ENCODE results near the gene SCML2.
"Not testable (repeated sequence)": the region's sequence is repeated elsewhere in the genome, so short reads cannot be mapped to it uniquely, and the experiment has no call there.

SCML2 gene

DNA sequence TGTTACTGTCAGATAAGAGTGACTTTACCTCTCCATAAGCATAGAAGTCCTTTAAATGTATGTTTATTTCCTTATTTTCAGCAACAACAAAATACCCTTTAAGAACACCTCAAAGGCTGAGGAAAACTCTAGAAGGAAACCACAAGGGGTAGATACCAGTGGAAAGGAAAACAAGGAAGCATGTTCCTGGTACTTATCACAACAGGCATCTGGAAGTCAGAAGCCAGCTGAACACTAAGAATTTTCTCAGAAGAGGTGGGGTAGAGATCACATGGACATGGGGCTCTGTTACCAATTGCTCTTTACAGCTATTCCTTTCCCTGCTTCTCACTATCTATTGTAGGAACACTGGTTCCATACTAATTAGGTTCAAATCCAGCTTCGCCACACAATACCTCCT is 82.3 kb downstream of the SCML2 start:
- TF ChIP-seq, protein P1, sequence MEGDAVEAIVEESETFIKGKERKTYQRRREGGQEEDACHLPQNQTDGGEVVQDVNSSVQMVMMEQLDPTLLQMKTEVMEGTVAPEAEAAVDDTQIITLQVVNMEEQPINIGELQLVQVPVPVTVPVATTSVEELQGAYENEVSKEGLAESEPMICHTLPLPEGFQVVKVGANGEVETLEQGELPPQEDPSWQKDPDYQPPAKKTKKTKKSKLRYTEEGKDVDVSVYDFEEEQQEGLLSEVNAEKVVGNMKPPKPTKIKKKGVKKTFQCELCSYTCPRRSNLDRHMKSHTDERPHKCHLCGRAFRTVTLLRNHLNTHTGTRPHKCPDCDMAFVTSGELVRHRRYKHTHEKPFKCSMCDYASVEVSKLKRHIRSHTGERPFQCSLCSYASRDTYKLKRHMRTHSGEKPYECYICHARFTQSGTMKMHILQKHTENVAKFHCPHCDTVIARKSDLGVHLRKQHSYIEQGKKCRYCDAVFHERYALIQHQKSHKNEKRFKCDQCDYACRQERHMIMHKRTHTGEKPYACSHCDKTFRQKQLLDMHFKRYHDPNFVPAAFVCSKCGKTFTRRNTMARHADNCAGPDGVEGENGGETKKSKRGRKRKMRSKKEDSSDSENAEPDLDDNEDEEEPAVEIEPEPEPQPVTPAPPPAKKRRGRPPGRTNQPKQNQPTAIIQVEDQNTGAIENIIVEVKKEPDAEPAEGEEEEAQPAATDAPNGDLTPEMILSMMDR (IDR thresholded peaks at IDR 0.05; ENCODE audit: borderline replicate concordance, control extremely low read depth, extremely low read depth, insufficient read depth, missing control alignments): no peak
- in situ Hi-C loops (cut with MboI; ENCODE audit: low sequenced_read_pairs, unreplicated experiment): no loop called here
- no peak for DNase-seq (ENCODE audit: low spot score)

DNA sequence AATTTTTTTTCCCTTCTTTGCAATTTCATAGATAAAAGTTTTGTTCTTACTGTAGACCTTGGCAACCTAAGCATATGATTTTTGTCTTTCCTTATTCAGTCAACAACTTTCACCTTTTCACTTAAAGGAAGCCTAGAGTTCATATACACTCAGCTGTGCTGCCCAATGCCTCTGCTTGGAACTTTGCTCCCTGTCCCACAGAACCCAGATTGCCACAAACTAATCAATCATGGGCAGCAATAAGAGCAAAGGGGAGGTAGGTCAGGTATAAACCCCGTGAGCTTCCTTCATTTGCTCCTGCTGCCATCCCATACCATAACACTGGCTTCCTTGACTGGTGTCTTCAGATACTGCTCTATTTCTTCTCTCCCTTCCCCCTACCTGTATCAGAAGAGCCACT is 82.8 kb downstream of the SCML2 start:
- in situ Hi-C loops (cut with MboI; ENCODE audit: low sequenced_read_pairs, unreplicated experiment): no loop called here
- TF ChIP-seq, protein P1 (IDR thresholded peaks at IDR 0.05; ENCODE audit: borderline replicate concordance, control extremely low read depth, extremely low read depth, insufficient read depth, missing control alignments): no peak
- no peak for DNase-seq (ENCODE audit: low spot score)

DNA sequence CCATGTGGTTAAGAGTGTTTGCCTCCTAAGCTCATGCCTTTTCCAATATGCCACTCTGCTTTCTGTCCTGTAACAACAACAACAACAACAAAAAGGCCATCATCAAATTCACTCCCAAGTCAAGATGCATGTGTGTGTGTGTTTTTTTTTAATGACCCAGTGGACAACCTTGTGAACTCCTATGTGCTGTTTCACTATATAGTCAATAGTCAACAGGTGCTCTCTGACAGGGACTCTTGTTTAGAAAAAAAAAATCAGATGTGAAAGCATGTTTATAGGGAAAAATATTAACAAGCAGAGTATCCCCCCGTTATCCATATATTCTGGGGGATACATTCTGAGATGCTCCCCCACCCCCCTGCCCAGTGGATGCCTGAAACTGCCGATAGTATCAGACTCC is 83.2 kb downstream of the SCML2 start:
- in situ Hi-C loops (cut with MboI; ENCODE audit: low sequenced_read_pairs, unreplicated experiment): no loop called here
- DNase-seq (ENCODE audit: low spot score): no peak
- TF ChIP-seq, protein P1 (IDR thresholded peaks at IDR 0.05; ENCODE audit: borderline replicate concordance, control extremely low read depth, extremely low read depth, insufficient read depth, missing control alignments): no peak

GRCh38 chrX:18255059-18255458 is 99.4 kb downstream of the SCML2 start:
- TF ChIP-seq, protein P1 (IDR thresholded peaks at IDR 0.05; ENCODE audit: borderline replicate concordance, control extremely low read depth, extremely low read depth, insufficient read depth, missing control alignments): no peak
- no peak for DNase-seq (ENCODE audit: low spot score)
- in situ Hi-C loops (cut with MboI; ENCODE audit: low sequenced_read_pairs, unreplicated experiment): no loop called here

GRCh38 chrX:18252644-18253359 is 101.7 kb downstream of the SCML2 start:
- TF ChIP-seq, protein P1 (IDR thresholded peaks at IDR 0.05; ENCODE audit: borderline replicate concordance, control extremely low read depth, extremely low read depth, insufficient read depth, missing control alignments): no peak
- in situ Hi-C loops (cut with MboI; ENCODE audit: low sequenced_read_pairs, unreplicated experiment): no loop called here
- no peak for DNase-seq (ENCODE audit: low spot score)

GRCh38 chrX:18229646-18230045 is 124.8 kb downstream of the SCML2 start:
- in situ Hi-C loops (cut with MboI; ENCODE audit: low sequenced_read_pairs, unreplicated experiment); DNase-seq (ENCODE audit: low spot score): not testable (repeated sequence)

- TF ChIP-seq, protein P1 (IDR thresholded peaks at IDR 0.05; ENCODE audit: borderline replicate concordance, control extremely low read depth, extremely low read depth, insufficient read depth, missing control alignments): no peak
- in situ Hi-C loops (cut with MboI; ENCODE audit: low sequenced_read_pairs, unreplicated experiment): no loop called here
- no peak for DNase-seq (ENCODE audit: low spot score)
These were observed 126.4 kb downstream of the SCML2 start for GRCh38 chrX:18228069-18228468.

All from GM13976 (cell line).